IMR-90 (cell line): ENCODE measurements around the gene SMARCA2. TPM values are rescaled to one million over a fixed set of nuclear protein-coding genes. Genes with fewer than 3 reads are reported as not detected.

Experiments used
- ATAC-seq: fragments of 200-7000 bp; cut with Tn5 transposase; 2 replicates; pipeline ENCODE4 v1.9.1; 2020; ENCODE audit warnings: low read depth, mild to moderate bottlenecking, moderate library complexity
- BruUV-seq: library from RNA; stranded (reverse); fragments of 400-500 nt; replicated peaks from 2 replicates; lab custom pipeline; 2021; lab: Mats Ljungman, UMichigan
- CTCF ChIA-PET: fragments of 300-600 bp; formaldehyde crosslinking; extraction: SDS; loops from one replicate; lab custom pipeline; 2021; ENCODE audit warnings: antibody characterized with exemption; lab: Yijun Ruan, JAX
- POLR2A ChIA-PET: fragments of 300-600 bp; sonication (Branson Sonifier 250); formaldehyde crosslinking; loops from one replicate; lab custom pipeline; 2022; ENCODE audit warnings: antibody characterized with exemption; ENCODE audit not compliant: unreplicated experiment; lab: Charles Lee
- DNase-seq: peaks from one replicate; pipeline ENCODE4 v3.0.0; 2013
- H2AFZ ChIP-seq: replicated peaks from 2 replicates; pipeline ENCODE3; 2013; ENCODE audit warnings: low read length, mild to moderate bottlenecking; ENCODE audit not compliant: poor library complexity
- H2AK5ac ChIP-seq: 2 replicates; pipeline ENCODE4 v1.6.1; 2013; ENCODE audit warnings: low read depth, low read length, inconsistent platforms
- H2AK9ac ChIP-seq: replicated peaks from 2 replicates; pipeline ENCODE3; 2013; ENCODE audit warnings: mild to moderate bottlenecking, low read depth, low read length, moderate library complexity; ENCODE audit not compliant: poor library complexity
- H2BK120ac ChIP-seq: 2 replicates; pipeline ENCODE4 v1.6.1; 2013; ENCODE audit warnings: low read depth, low read length, inconsistent platforms
- H2BK15ac ChIP-seq: 3 replicates; pipeline ENCODE4 v1.6.1; 2013; ENCODE audit warnings: low read depth, low read length, inconsistent platforms
- H2BK20ac ChIP-seq: 2 replicates; pipeline ENCODE4 v1.6.1; 2013; ENCODE audit warnings: low read depth, mild to moderate bottlenecking, inconsistent platforms, low read length, moderate library complexity
- H2BK5ac ChIP-seq: 2 replicates; pipeline ENCODE4 v1.6.1; 2013; ENCODE audit warnings: mild to moderate bottlenecking, low read depth, low read length, inconsistent platforms; ENCODE audit not compliant: poor library complexity, severe bottlenecking
- H3K14ac ChIP-seq: replicated peaks from 2 replicates; pipeline ENCODE4 v1.6.1; 2013; ENCODE audit warnings: low read depth, low read length, inconsistent platforms
- H3K18ac ChIP-seq: 2 replicates; pipeline ENCODE4 v1.6.1; 2013; ENCODE audit warnings: low read depth, low read length, control low read depth
- H3K23ac ChIP-seq: 2 replicates; pipeline ENCODE4 v1.6.1; 2013; ENCODE audit warnings: low read depth, low read length, inconsistent platforms
- H3K27ac ChIP-seq: 2 replicates; pipeline ENCODE4 v1.5.1; 2013; ENCODE audit warnings: mild to moderate bottlenecking, control low read depth, low read length; ENCODE audit not compliant: insufficient read depth
- H3K27me3 ChIP-seq: 2 replicates; pipeline ENCODE4 v1.6.1; 2013; ENCODE audit warnings: low read length; ENCODE audit not compliant: control insufficient read depth, insufficient read depth
- H3K36me3 ChIP-seq: 2 replicates; pipeline ENCODE4 v1.6.1; 2013; ENCODE audit warnings: low read length, mixed read lengths; ENCODE audit not compliant: control insufficient read depth, insufficient read depth
- H3K4ac ChIP-seq: 2 replicates; pipeline ENCODE4 v1.6.1; 2013; ENCODE audit warnings: low read depth, low read length, inconsistent platforms
- H3K4me1 ChIP-seq: 2 replicates; pipeline ENCODE4 v1.6.1; 2013; ENCODE audit warnings: low read length, mixed read lengths; ENCODE audit not compliant: control insufficient read depth, insufficient read depth
- H3K4me2 ChIP-seq: 2 replicates; pipeline ENCODE4 v1.6.1; 2013; ENCODE audit warnings: low read depth, mild to moderate bottlenecking, control low read depth, low read length, moderate library complexity
- H3K4me3 ChIP-seq: 2 replicates; pipeline ENCODE4 v1.5.1; 2013; ENCODE audit warnings: low read depth, mild to moderate bottlenecking, control low read depth, low read length, moderate library complexity; ENCODE audit not compliant: insufficient read depth
- H3K56ac ChIP-seq: 2 replicates; pipeline ENCODE4 v1.6.1; 2013; ENCODE audit warnings: low read length, inconsistent platforms; ENCODE audit not compliant: insufficient read depth; ENCODE audit errors: extremely low read depth
- H3K79me1 ChIP-seq, 2 experiments: 2 replicates each; pipeline ENCODE4 v1.6.1; 2013; ENCODE audit warnings: low read length in 2 of 2, inconsistent platforms in 1 of 2, low read depth in 1 of 2
- H3K9ac ChIP-seq: 2 replicates; pipeline ENCODE4 v1.6.1; 2013; ENCODE audit warnings: low read depth, low read length, control low read depth
- H3K9me1 ChIP-seq: 2 replicates; pipeline ENCODE4 v1.6.1; 2013; ENCODE audit warnings: low read length, inconsistent platforms; ENCODE audit not compliant: insufficient read depth
- H3K9me3 ChIP-seq: 2 replicates; pipeline ENCODE4 v1.6.1; 2013; ENCODE audit warnings: low read length; ENCODE audit not compliant: control insufficient read depth, insufficient read depth
- H4K20me1 ChIP-seq: 2 replicates; pipeline ENCODE4 v1.6.1; 2013; ENCODE audit warnings: low read length, inconsistent platforms; ENCODE audit not compliant: insufficient read depth
- H4K5ac ChIP-seq: 2 replicates; pipeline ENCODE4 v1.6.1; 2013; ENCODE audit warnings: mild to moderate bottlenecking, low read depth, low read length, control low read depth
- H4K8ac ChIP-seq, 2 experiments: 2 replicates each; pipeline ENCODE4 v1.6.1; 2013; ENCODE audit warnings: low read depth in 2 of 2, low read length in 2 of 2, control low read depth in 1 of 2, inconsistent platforms in 1 of 2
- H4K91ac ChIP-seq: 2 replicates; pipeline ENCODE4 v1.6.1; 2013; ENCODE audit warnings: low read depth, low read length, inconsistent platforms; ENCODE audit not compliant: insufficient read depth
- CEBPB ChIP-seq: IDR thresholded peaks from 2 replicates; pipeline ENCODE4 v1.6.1; 2012; ENCODE audit warnings: low read depth, low read length, improper control_type of control experiment
- MAFK ChIP-seq: IDR thresholded peaks from 2 replicates; pipeline ENCODE4 v1.6.1; 2012; ENCODE audit warnings: low read depth, low read length, improper control_type of control experiment
- POLR2A ChIP-seq: IDR thresholded peaks from 2 replicates; pipeline ENCODE4 v1.6.1; 2012; ENCODE audit warnings: mild to moderate bottlenecking, low read depth, low read length
- RAD21 ChIP-seq: IDR thresholded peaks from 2 replicates; pipeline ENCODE4 v1.6.1; 2012; ENCODE audit warnings: low read length, improper control_type of control experiment
- RCOR1 ChIP-seq: IDR thresholded peaks from 2 replicates; pipeline ENCODE4 v1.6.1; 2012; ENCODE audit warnings: mild to moderate bottlenecking, low read length, improper control_type of control experiment; ENCODE audit not compliant: insufficient replicate concordance
- RFX5 ChIP-seq: IDR thresholded peaks from 2 replicates; pipeline ENCODE4 v1.8.0; 2012; ENCODE audit warnings: low read depth, mild to moderate bottlenecking, low read length, moderate library complexity
- SMC3 ChIP-seq: fragments of 150-350 bp; IDR thresholded peaks from 2 replicates; pipeline ENCODE4 v1.6.1; 2016; ENCODE audit warnings: low read depth, mild to moderate bottlenecking, antibody characterized with exemption, low read length, moderate library complexity
- WGBS, 2 experiments: methylation state at CpG; one replicate each; pipeline versions ENCODE4 v1.1.5 to v1.1.7; 2013; ENCODE audit warnings: missing lambda C conversion rate in 2 of 2; ENCODE audit not compliant: insufficient read length in 1 of 2; ENCODE audit errors: extremely low coverage in 2 of 2; 5-methylcytosine and 5-hydroxymethylcytosine counted together
- dilution Hi-C: fragments of 300-500 bp; cut with HindIII; formaldehyde crosslinking; loops from one replicate; pipeline ENCODE4 v1.14.3; 2018; ENCODE audit warnings: low sequenced_read_pairs; ENCODE audit not compliant: unreplicated experiment
- in situ Hi-C: fragments of 300-500 bp; cut with MboI; formaldehyde crosslinking; loops from 3 replicates; pipeline ENCODE4 v1.14.3; 2019; ENCODE audit warnings: low sequenced_read_pairs, inconsistent platforms, mixed read lengths
- intact Hi-C: fragments of 100-400 bp; cut with micrococcal nuclease; formaldehyde crosslinking; loops from 2 replicates; pipeline ENCODE4 v1.10.0; 2022
- polyA plus RNA-seq, 3 experiments: library from polyadenylated mRNA; depleted of rRNA; stranded (reverse); fragments of >200 nt; gene quantifications; 2 replicates each; pipeline ENCODE4 v1.2.3, GENCODE V29; 2012; ENCODE audit warnings: low replicate concordance in 1 of 3
- total RNA-seq: library from RNA; depleted of rRNA; stranded (reverse); fragments of >200 nt; gene quantifications from 2 replicates; pipeline ENCODE4 v1.2.3, GENCODE V29; 2012
- TF ChIP-seq, protein P1 (sequence below): fragments of 150-350 bp; IDR thresholded peaks from 2 replicates; pipeline ENCODE4 v1.6.1; 2016; ENCODE audit warnings: low read depth, mild to moderate bottlenecking, low read length, moderate library complexity, borderline replicate concordance

The SMARCA2 gene
- total and polyA plus RNA-seq, 2 of the 4 experiments (the other 2 are of a cell fraction) = 25.3 to 26.7 TPM

DNA sequence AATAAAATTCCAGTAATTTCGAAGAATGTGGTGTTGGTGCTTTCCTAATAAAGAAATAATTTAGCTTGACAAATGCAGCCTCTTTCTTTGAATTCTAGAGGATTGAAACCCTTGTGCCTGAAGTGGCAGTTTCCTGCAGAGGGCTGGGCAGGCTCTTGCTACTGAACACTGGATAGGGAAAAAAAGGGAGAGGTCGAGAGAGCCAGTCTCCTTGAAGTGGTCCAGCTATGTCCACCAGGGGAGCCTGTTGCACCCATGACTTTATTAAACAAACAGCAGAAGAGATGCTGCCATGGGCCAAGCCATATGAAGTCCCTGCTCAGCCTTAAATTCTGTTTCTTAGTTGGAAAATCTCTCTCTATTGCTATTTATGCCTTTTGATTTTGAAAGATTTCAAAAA lies 178.4 kb downstream of the SMARCA2 start:
- dilution Hi-C loops (no loop called here), in situ Hi-C loops (no loop called here), intact Hi-C loops (no loop called here)
- Histone ChIP-seq H3K4me1 (no peaks in the 10 kb centered on the region), H4K8ac (no peak overlapping the region), H3K9me3 (no peaks in the 10 kb centered on the region), H3K4ac (no peak overlapping the region), H2AFZ (no peak overlapping the region), H3K27ac (no peak overlapping the region), H3K79me1 (no peaks in the 10 kb centered on the region), H3K56ac (no peak overlapping the region), H3K14ac (no peak overlapping the region), H2BK20ac (no peak overlapping the region), H3K27me3 (no peaks in the 10 kb centered on the region), H3K36me3 (peaks cover 2% of the 10 kb centered on the region), H3K4me3 (no peak overlapping the region), H3K18ac (no peak overlapping the region), H2AK5ac (no peak overlapping the region), H3K4me2 (no peak overlapping the region), H4K20me1 (no peaks in the 10 kb centered on the region), H2AK9ac (no peak overlapping the region), H2BK15ac (no peak overlapping the region), H4K91ac (no peak overlapping the region), H3K9ac (no peak overlapping the region), H3K9me1 (peaks cover 2% of the 10 kb centered on the region; the same call in 1 of the 2 replicates), H3K23ac (no peak overlapping the region), H2BK120ac (no peak overlapping the region), H4K5ac (no peak overlapping the region), H2BK5ac (no peak overlapping the region)
- DNase-seq = no peak
- no peak for ATAC-seq
- ChIA-PET CTCF (no interaction called here), POLR2A (no interaction called here)
- whole genome bisulfite sequencing, 2 experiments = no CpG with 5 or more reads among the region's 2 CpGs
- no peak for TF ChIP-seq CEBPB
- no peak for TF ChIP-seq RAD21
- TF ChIP-seq RCOR1 = no peak
- TF ChIP-seq SMC3 = no peak
- no peak for TF ChIP-seq MAFK
- no peak for TF ChIP-seq POLR2A
- TF ChIP-seq, protein P1, sequence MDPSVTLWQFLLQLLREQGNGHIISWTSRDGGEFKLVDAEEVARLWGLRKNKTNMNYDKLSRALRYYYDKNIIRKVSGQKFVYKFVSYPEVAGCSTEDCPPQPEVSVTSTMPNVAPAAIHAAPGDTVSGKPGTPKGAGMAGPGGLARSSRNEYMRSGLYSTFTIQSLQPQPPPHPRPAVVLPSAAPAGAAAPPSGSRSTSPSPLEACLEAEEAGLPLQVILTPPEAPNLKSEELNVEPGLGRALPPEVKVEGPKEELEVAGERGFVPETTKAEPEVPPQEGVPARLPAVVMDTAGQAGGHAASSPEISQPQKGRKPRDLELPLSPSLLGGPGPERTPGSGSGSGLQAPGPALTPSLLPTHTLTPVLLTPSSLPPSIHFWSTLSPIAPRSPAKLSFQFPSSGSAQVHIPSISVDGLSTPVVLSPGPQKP = no peak
- no peak for TF ChIP-seq RFX5
- no TSS peak for BruUV-seq
